GM10847 (cell line): Measurements from ENCODE around the gene CISD2.

ENCODE experiments used
- POLR2A ChIP-seq: IDR thresholded peaks from 2 replicates; pipeline ENCODE4 v1.6.1; 2011; ENCODE audit not compliant: insufficient read length; ENCODE audit errors: extremely low read depth

Gene CISD2

GRCh38 chr4:102883278-102883677 lies 14.5 kb downstream of the CISD2 start:
- TF ChIP-seq POLR2A, result no peak

- no peak for TF ChIP-seq POLR2A
Observed at GRCh38 chr4:102901804-102902203, 33.0 kb downstream of the CISD2 start.

GRCh38 chr4:102918859-102919258 lies 50.1 kb downstream of the CISD2 start:
- TF ChIP-seq POLR2A, result no peak

- no peak for TF ChIP-seq POLR2A
Observed at GRCh38 chr4:102935716-102936115, 66.9 kb downstream of the CISD2 start.
